Ovary (tissue), 3 donors: Measurements from ENCODE around the gene HOMER2.

Source experiments
- CTCF ChIP-seq, 3 donors: fragments of 450-650 bp in 2 of 3; fragments of 200-600 bp in 1 of 3; IDR thresholded peaks; one replicate each; pipeline versions ENCODE4 v1.5.1 to v1.8.0; 2016 to 2022; ENCODE audit warnings: antibody characterized with exemption in 3 of 3, mild to moderate bottlenecking in 1 of 3
- POLR2A ChIP-seq: fragments of 450-650 bp; IDR thresholded peaks from one replicate; pipeline ENCODE4 v1.6.1; 2017; ENCODE audit warnings: antibody characterized with exemption, mild to moderate bottlenecking, moderate library complexity
- donor health status: DM: no; HTN: no; CAD: no.

DNA sequence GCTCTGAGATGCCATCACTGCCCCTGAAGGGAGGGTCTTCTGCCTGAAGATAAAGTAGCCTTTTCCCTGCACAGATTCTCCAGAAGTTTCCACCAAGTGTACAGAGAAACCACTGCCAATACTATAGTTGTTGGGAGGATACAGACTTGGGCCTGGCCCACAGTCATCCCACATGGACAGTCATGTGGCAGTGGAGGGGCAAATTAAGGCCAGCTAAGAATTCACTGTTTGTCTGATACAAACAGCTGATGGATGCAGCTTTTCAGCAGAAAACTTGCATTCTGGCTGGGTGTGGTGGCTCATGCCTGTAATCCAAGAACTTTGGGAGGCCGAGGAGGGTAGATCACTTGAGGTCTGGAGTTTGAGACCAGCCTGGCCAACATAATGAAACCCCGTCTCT is 22.1 kb downstream of the HOMER2 start:
- no peak for TF ChIP-seq CTCF (IDR thresholded peaks at IDR 0.05)
- TF ChIP-seq POLR2A: no peak
